T1000 (cell line): Measurements from ENCODE around the gene GBP3.
"Not testable (repeated sequence)": the region's sequence is repeated elsewhere in the genome, so short reads cannot be mapped to it uniquely, and the experiment has no call there.

ENCODE experiments used
- DNase-seq: peaks from one replicate; lab custom pipeline; 2025; ENCODE audit warnings: mixed read lengths; lab: John Stamatoyannopoulos, UW

The GBP3 gene

GRCh38 chr1:89022167-89022959 is at the start of gene GBP3:
TSS of gene GBP3 (minus strand) at chr1:89022866. CDS start at chr1:89020721, 2,145 bp downstream.
- no peak for DNase-seq

- DNase-seq = no peak
These were observed 47.8 kb upstream of the GBP3 start for GRCh38 chr1:89070509-89070908.

- no peak for DNase-seq
These were observed 47.3 kb upstream of the GBP3 start for GRCh38 chr1:89069951-89070350.

- DNase-seq = no peak
These were observed 45.6 kb upstream of the GBP3 start for GRCh38 chr1:89068291-89068690.

GRCh38 chr1:89065079-89065868 is 42.6 kb upstream of the GBP3 start, which contains the start of gene GBP1:
TSS of gene GBP1 (minus strand) at chr1:89065208. CDS start at chr1:89063234, 1,974 bp downstream.
- DNase-seq = no peak

- DNase-seq = no peak
These were observed 42.0 kb upstream of the GBP3 start for GRCh38 chr1:89064632-89065031.

- DNase-seq = no peak
These were observed 40.4 kb upstream of the GBP3 start for GRCh38 chr1:89063094-89063493.

GRCh38 chr1:89060091-89060490 is 37.4 kb upstream of the GBP3 start:
- DNase-seq = no peak

- DNase-seq = no peak
These were observed 29.3 kb upstream of the GBP3 start for GRCh38 chr1:89051955-89052312.

GRCh38 chr1:89051300-89051954 is 28.8 kb upstream of the GBP3 start:
- DNase-seq = no peak

- DNase-seq = no peak
These were observed 28.0 kb upstream of the GBP3 start for GRCh38 chr1:89050649-89051033.

- not testable (repeated sequence) for DNase-seq
These were observed 27.4 kb upstream of the GBP3 start for GRCh38 chr1:89049901-89050648.

- not testable (repeated sequence) for DNase-seq
These were observed 26.5 kb upstream of the GBP3 start for GRCh38 chr1:89049187-89049586.

- DNase-seq = no peak
These were observed 25.1 kb upstream of the GBP3 start for GRCh38 chr1:89047734-89048133.

- not testable (repeated sequence) for DNase-seq
These were observed 23.9 kb upstream of the GBP3 start for GRCh38 chr1:89046318-89047183.

GRCh38 chr1:89044970-89045721 is 22.5 kb upstream of the GBP3 start:
- DNase-seq = no peak

GRCh38 chr1:89043940-89044339 is 21.3 kb upstream of the GBP3 start:
- DNase-seq = no peak

GRCh38 chr1:89042491-89042890 is 19.8 kb upstream of the GBP3 start:
- no peak for DNase-seq

- no peak for DNase-seq
These were observed 19.1 kb upstream of the GBP3 start for GRCh38 chr1:89041721-89042120.

- no peak for DNase-seq
These were observed 18.5 kb upstream of the GBP3 start for GRCh38 chr1:89041119-89041641.
